Stimulated activated naive CD8-positive, alpha-beta T cell treated with anti-CD3 and anti-CD28 coated beads, Interleukin-15, amount 100 ng/mL, for 72 hours (primary cell): Measurements from ENCODE around the gene TTC28.
"Not testable (repeated sequence)": the region's sequence is repeated elsewhere in the genome, so short reads cannot be mapped to it uniquely, and the experiment has no call there.

Source experiments
- ATAC-seq: fragments of 150-1000 bp; cut with Tn5 transposase; 2 replicates; pipeline ENCODE4 v1.10.0; 2021; ENCODE audit warnings: mild to moderate bottlenecking, moderate library complexity
- DNase-seq, 2 donors: peaks; one replicate each; pipeline ENCODE4 v3.0.0; 2021 to 2022
- H3K27ac Mint-ChIP-seq, 2 donors: one replicate each; pipeline ENCODE4 v1.8.0; 2022; ENCODE audit warnings: mild to moderate bottlenecking in 2 of 2, mixed read lengths in 2 of 2, moderate library complexity in 2 of 2
- H3K27me3 Mint-ChIP-seq: one replicate; pipeline ENCODE4 v1.8.0; 2022; ENCODE audit warnings: mixed read lengths
- H3K4me1 Mint-ChIP-seq: one replicate; pipeline ENCODE4 v1.8.0; 2022; ENCODE audit warnings: mild to moderate bottlenecking, mixed read lengths
- H3K4me3 Mint-ChIP-seq, 2 donors: one replicate each; pipeline ENCODE4 v1.8.0; 2022; ENCODE audit warnings: mild to moderate bottlenecking in 2 of 2, mixed read lengths in 2 of 2, moderate library complexity in 1 of 2
- H3K9me3 Mint-ChIP-seq, 2 donors: one replicate each; pipeline ENCODE4 v1.8.0; 2022; ENCODE audit warnings: mixed read lengths in 2 of 2

TTC28 gene

DNA sequence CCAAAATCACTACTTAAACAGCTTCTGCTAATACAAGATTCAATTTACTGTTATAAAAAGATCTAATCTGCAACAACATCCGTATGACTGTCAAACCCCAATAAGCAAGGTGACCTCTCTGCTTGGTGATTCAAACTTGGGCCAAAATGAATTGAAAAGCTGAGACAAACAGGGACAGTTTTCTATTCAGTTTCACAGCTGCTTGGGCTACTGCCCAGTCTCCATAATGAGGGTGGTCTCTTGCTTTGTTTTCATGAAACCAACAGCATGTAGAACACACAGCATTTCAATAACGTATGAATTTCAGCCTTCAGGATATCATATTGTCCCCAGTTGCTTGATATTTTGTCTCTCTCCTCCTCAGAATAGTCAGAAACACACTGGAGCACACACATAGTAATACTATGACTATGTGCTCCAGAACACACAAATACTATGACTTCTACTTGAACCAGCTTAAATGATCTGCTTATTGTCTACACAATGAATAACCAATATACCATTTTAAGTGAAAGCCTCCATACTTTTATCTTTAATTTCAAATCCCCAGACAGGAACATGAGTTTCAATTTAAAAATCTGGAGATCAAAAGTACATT is 285.0 kb downstream of the TTC28 start:
- Mint-ChIP-seq H3K27ac (peak overlapping the region in 1 of 2 donors; percentile 10), H3K27me3 (no peaks in the 10 kb centered on the region), H3K9me3 (peaks cover 5 to 7% of the 10 kb centered on the region in 2 donors), H3K4me1 (peaks cover 34% of the 10 kb centered on the region), H3K4me3 (no peak overlapping the region)
- no peak for DNase-seq
- ATAC-seq = no peak

DNA sequence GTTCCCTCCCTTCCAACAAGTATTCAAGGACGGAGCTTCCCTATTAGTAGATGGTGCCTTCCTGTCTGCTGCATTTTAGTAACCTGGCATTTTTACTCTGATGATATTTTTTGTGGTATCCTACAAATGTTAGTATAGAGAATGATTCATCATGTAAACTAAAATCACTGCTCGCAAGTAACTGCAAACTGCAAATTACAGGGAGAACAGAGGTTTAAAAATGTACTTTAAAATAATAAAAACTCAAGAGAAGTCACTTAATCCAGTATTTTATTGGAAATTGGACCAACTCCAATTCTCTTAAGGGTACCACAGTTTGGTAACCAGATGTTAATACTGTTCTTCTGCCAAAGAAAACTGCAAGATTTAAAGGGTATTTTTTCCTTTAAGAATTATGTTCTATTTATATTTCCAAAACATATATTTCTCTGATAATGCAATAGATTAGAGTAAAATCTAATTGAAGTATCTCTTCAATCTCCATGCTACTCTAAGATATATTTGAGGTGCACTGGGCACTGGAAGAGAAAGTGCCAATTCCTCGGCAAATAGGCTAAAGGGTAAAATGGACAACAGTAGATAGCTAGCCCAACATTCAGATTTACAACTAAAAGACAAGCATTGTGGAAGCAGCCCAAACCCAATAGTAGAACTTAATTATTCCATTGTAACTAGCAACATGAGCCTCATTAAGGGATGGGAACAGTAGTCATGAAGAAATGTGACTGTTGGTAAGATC is 298.0 kb downstream of the TTC28 start:
- Mint-ChIP-seq H3K27me3 (no peaks in the 10 kb centered on the region), H3K27ac (no peak overlapping the region), H3K9me3 (no peaks in the 10 kb centered on the region), H3K4me3 (no peak overlapping the region), H3K4me1 (peaks cover 16% of the 10 kb centered on the region)
- DNase-seq (no peak), ATAC-seq (no peak)

- Mint-ChIP-seq H3K4me3 (peak overlapping the region in 1 of 2 donors; percentile 25), H3K9me3 (no peaks in the 10 kb centered on the region), H3K4me1 (peaks cover 16% of the 10 kb centered on the region), H3K27me3 (no peaks in the 10 kb centered on the region), H3K27ac (no peak overlapping the region)
- DNase-seq (no peak), ATAC-seq (no peak)
These were observed 299.7 kb downstream of the TTC28 start for GRCh38 chr22:28379951-28380350.

DNA sequence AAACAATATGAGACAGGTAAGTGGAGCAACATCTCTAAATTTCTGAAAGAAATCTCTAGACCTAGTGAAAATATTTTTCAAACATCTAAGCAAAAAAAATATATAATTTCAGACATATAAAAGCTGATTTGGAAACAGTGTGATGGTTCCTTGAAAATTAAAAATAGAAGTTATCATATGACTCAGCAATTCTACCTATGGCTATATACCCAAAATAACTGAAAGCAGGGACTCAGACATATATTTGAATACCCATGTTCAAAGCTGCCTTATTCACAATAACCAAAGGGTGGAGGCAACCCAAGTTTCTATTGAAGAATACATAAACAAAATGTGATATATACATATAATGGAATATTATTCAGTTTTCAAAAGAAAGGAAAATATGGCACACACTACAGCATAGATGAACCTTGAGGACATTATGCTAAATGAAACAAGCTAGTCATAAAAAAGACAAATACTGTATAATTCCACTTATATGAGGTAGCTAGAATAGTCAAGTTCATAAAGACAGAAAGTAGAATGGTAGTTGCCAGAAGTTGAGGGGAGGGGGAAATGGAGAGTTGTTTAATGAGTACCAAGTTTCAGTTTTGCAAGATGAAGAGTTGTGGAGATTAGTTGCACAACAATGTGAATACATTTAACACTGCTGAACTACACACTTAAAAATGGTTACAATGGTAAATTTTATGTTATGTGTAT is 300.4 kb downstream of the TTC28 start:
- ATAC-seq = peak; percentile 82
- H3K9me3 Mint-ChIP-seq = no peaks in the 10 kb centered on the region
- H3K27me3 Mint-ChIP-seq = no peaks in the 10 kb centered on the region
- peak overlapping the region in 1 of 2 donors; percentile 3 for H3K27ac Mint-ChIP-seq
- no peak for DNase-seq
- peaks cover 16% of the 10 kb centered on the region for H3K4me1 Mint-ChIP-seq
- peak overlapping the region in 1 of 2 donors; percentile 25 for H3K4me3 Mint-ChIP-seq

DNA sequence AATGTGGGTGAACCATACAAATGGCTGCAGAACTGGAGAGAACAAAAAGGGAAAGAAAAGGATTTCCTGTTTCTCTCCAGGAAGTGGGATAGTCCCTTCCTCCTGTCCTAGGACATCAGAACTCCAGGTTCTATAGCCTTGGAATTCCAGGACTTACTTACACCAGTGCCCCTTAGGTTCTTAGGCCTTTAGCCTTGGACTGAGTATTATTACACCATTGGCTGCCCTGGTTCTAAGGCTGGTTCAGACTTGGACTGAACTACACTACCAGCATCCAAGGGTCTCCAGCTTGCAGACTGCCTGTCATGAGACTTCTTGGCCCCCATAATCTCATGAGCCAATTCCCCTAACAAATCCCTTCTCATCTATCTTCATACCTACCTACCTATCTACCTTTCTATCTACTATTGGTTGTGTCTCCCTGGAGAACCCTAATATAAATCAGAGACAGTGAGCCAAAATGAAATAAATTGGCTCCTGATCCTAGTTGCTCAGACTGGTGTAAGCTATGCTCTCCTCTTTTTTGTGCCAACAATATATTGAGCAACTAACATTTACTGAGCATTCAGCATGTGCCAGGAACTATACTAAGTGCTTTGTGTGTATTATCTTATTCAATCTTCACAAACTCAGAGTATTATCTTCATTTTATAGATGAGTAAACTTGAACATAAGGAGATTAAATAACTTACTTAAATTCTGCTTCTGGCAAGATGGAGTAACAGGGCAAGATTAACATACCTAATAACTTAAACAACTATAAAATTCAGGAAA is 303.7 kb downstream of the TTC28 start:
- H3K27me3 Mint-ChIP-seq = no peaks in the 10 kb centered on the region
- no peaks in the 10 kb centered on the region for H3K9me3 Mint-ChIP-seq
- no peak overlapping the region for H3K4me3 Mint-ChIP-seq
- H3K27ac Mint-ChIP-seq = peak overlapping the region in 1 of 2 donors; percentile 14
- peaks cover 31% of the 10 kb centered on the region for H3K4me1 Mint-ChIP-seq
- ATAC-seq = no peak
- no peak for DNase-seq

- Mint-ChIP-seq H3K27ac (peak overlapping the region in 1 of 2 donors; percentile 84), H3K27me3 (no peaks in the 10 kb centered on the region), H3K4me3 (peak overlapping the region in 1 of 2 donors; percentile 36), H3K9me3 (peaks cover 0 to 3% of the 10 kb centered on the region in 2 donors), H3K4me1 (peaks cover 31% of the 10 kb centered on the region)
- DNase-seq = no peak
- no peak for ATAC-seq
These were observed 305.8 kb downstream of the TTC28 start for GRCh38 chr22:28373831-28374230.

DNA sequence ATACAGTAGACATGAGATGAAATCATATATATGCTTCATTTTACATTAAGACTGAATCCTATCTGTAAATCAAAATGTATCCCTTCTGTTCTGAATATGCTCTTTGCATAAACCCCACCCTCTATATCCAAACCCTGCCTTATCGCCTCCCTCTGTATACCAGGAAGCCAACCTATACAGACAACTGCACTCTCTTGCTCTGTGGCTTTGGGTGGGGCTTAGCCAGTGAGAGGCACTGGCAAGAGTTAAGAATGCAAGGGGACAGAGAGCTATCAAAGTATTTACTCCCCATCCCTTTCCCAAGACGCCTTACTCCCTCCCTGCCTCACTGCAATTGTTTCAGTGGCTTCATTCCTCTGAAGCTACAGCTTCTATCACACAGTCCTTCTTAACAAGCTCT is 309.8 kb downstream of the TTC28 start:
- H3K27ac Mint-ChIP-seq = peak overlapping the region in 1 of 2 donors; percentile 66
- H3K9me3 Mint-ChIP-seq = peaks cover 0 to 23% of the 10 kb centered on the region in 2 donors
- peaks cover 25% of the 10 kb centered on the region for H3K4me1 Mint-ChIP-seq
- ATAC-seq (peak; percentile 88), DNase-seq (peak; percentile 2 to 14)
- no peak overlapping the region for H3K4me3 Mint-ChIP-seq
- no peaks in the 10 kb centered on the region for H3K27me3 Mint-ChIP-seq

GRCh38 chr22:28366856-28367255 is 312.8 kb downstream of the TTC28 start:
- Mint-ChIP-seq H3K4me3 (no peak overlapping the region), H3K27me3 (no peaks in the 10 kb centered on the region), H3K4me1 (peaks cover 10% of the 10 kb centered on the region), H3K9me3 (peaks cover 29 to 45% of the 10 kb centered on the region in 2 donors), H3K27ac (no peak overlapping the region)
- no peak for ATAC-seq
- no peak for DNase-seq

DNA sequence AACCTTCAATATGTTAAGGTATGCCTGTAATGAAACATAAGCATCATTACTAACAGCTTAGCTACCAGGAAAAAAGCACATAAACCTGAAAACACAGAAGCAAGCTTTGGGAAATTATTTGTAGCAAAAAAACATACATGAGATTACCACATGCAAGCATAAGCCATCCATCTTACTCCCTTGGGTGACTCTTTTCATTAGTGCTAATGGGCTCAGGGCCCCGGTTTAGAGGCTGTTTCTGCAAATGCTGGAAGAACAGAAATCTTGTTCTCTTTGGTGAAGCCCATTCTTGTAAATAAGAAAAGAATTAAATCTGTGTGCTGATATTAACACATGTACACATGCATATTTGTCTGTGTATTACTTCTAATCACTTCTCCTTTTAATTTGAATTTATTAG is 314.3 kb downstream of the TTC28 start:
- no peak overlapping the region for H3K27ac Mint-ChIP-seq
- no peaks in the 10 kb centered on the region for H3K27me3 Mint-ChIP-seq
- DNase-seq = no peak
- peaks cover 15% of the 10 kb centered on the region for H3K4me1 Mint-ChIP-seq
- peaks cover 35 to 47% of the 10 kb centered on the region in 2 donors for H3K9me3 Mint-ChIP-seq
- no peak overlapping the region for H3K4me3 Mint-ChIP-seq
- ATAC-seq = no peak

DNA sequence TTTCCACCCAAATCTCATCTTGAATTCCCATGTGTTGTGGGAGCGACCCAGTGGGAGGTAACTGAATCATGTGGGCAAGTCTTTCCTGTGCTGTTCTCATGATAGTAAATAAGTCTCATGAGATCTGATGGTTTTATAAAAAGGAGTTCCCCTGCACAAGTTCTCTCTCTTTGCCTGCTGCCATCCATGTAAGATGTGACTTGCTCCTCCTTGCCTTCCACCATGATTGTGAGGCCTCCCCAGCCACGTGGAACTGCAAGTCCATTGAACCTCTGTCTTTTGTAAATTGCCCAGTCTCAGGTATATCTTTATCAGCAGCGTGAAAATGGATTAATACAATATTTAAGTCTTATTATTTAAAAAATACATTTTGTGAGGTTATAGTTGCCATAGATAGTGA is 315.5 kb downstream of the TTC28 start:
- not testable (repeated sequence) for DNase-seq, H3K4me3 Mint-ChIP-seq, H3K27me3 Mint-ChIP-seq, ATAC-seq, H3K4me1 Mint-ChIP-seq, H3K27ac Mint-ChIP-seq
- peaks cover 35 to 46% of the 10 kb centered on the region in 2 donors for H3K9me3 Mint-ChIP-seq

DNA sequence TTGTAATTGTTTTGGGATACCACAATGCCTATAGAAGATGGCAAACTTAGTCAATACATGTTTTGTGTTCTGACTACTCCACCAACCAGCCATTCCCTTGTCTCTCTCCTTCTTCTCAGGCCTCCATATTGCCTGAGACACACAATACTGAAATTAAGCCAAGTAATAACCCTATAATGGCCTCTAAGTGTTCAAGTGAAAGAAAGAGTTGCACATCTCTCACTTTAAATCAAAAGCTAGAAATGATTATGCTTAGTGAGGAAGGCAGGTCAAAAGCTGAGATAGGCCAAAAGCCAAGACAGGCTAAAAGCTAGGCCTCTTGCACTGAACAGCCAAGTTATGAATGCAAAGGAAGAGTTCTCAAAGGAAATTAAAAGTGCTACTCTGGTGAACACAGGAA is 318.7 kb downstream of the TTC28 start:
- Mint-ChIP-seq H3K4me1 (peaks cover 6% of the 10 kb centered on the region), H3K4me3 (no peak overlapping the region), H3K27ac (no peak overlapping the region), H3K27me3 (no peaks in the 10 kb centered on the region), H3K9me3 (peaks cover 24 to 35% of the 10 kb centered on the region in 2 donors)
- ATAC-seq (no peak), DNase-seq (no peak)

GRCh38 chr22:28358312-28358711 is 321.3 kb downstream of the TTC28 start:
- Mint-ChIP-seq H3K4me3 (no peak overlapping the region), H3K9me3 (peaks cover 12 to 20% of the 10 kb centered on the region in 2 donors), H3K27me3 (no peaks in the 10 kb centered on the region), H3K27ac (no peak overlapping the region), H3K4me1 (peaks cover 6% of the 10 kb centered on the region)
- ATAC-seq (no peak), DNase-seq (no peak)

GRCh38 chr22:28357193-28357592 is 322.4 kb downstream of the TTC28 start:
- ATAC-seq = no peak
- DNase-seq = no peak
- H3K4me3 Mint-ChIP-seq = no peak overlapping the region
- no peak overlapping the region for H3K27ac Mint-ChIP-seq
- H3K4me1 Mint-ChIP-seq = peaks cover 6% of the 10 kb centered on the region
- H3K9me3 Mint-ChIP-seq = peaks cover 5 to 9% of the 10 kb centered on the region in 2 donors
- no peaks in the 10 kb centered on the region for H3K27me3 Mint-ChIP-seq

DNA sequence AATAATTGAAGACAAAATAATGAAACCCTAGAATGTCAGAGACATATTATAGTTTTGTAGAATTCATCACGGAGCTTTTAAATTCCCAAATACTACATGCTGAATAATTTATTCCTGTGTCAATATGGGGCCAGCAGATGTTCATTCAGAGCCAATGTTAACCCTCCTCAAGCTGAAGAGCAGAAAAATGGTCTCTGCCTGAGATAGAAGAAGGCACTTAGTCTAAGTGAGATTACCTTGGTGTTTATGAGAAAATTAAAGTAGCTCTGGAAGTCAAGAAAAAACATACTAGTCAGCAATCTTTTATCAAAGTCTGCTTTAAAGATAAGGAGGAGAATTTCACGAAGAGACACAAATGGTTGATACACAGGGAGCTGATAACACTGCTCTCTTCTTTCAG is 328.2 kb downstream of the TTC28 start:
- no peaks in the 10 kb centered on the region for H3K27me3 Mint-ChIP-seq
- no peak overlapping the region for H3K27ac Mint-ChIP-seq
- H3K9me3 Mint-ChIP-seq = peaks cover 0 to 3% of the 10 kb centered on the region in 2 donors
- DNase-seq (no peak), ATAC-seq (no peak)
- no peaks in the 10 kb centered on the region for H3K4me1 Mint-ChIP-seq
- H3K4me3 Mint-ChIP-seq = no peak overlapping the region
